ENCODE measurements around the gene YIPF3. TPM values are rescaled to one million over a fixed set of nuclear protein-coding genes. Genes with fewer than 3 reads are reported as not detected.
"Not testable (repeated sequence)": the region's sequence is repeated elsewhere in the genome, so short reads cannot be mapped to it uniquely, and the experiment has no call there.

YIPF3 gene
- polyA plus RNA-seq, 1 donor (not counting 4 experiments of a cell fraction or from before 2014, with no cell fraction given), result 136 TPM

DNA sequence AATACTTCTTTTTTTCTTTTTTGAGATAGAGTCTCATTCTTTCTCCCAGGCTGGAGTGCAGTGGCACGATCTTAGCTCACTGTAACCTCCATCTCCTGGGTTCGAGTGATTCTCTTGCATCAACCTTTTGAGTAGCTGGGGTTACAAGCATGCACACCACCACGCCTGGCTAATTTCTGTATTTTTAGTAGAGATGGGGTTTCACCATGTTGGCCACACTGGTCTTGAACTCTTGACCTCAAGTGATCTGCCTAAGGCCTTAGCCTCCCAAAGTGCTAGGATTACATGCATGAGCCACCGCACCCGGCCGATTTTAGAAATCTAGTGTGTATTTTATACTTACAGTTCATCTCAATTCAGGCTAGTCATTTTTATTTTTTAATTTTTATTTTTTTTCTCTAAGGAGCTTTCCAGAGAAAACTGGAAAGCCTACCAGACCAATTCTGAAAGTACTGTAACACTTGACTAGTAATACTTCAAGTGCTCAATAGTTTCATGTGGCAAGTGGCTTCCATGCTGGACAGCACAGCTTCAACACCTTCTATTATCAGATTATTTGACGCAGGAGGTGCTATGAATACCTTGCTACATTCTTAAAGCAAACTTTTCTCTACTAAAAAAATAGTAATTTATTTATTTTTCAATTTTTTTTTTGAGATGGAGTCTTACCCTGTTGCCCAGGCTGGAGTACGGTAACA is 25.2 kb upstream of the YIPF3 start:
- H2AFZ ChIP-seq (ENCODE audit: control insufficient read depth, low read length), result no peak overlapping the region

DNA sequence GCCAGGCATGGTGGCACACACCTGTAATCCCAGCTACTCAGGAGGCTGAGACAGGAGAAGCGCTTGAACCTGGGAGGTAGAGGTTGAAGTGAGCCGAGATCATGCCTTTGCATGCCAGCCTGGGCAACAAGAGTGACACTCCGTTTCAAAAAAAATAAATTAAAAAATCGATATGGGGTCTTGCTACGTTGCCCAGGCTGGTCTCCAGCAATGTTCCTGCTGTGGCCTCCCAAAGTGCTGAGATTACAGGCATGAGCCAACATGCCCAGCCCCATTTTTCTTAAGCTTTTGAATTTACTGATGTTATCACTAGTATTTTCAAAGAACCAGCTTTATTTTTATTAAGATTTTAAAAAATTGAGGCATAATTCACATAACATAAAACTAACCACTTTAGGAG is 23.8 kb upstream of the YIPF3 start:
- FAIRE-seq (no peak), DNase-seq (ENCODE audit: low read depth, low spot score) (no peak)
- no peak overlapping the region for H3K9ac ChIP-seq (ENCODE audit: control insufficient read depth, extremely low read depth, insufficient read depth, low read length)
- no peaks in the 10 kb centered on the region for H3K4me1 ChIP-seq (ENCODE audit: control insufficient read depth, extremely low read depth, insufficient read depth, low read length)
- H3K27me3 ChIP-seq (ENCODE audit: control insufficient read depth, extremely low read depth, insufficient read depth, low read length), result no peaks in the 10 kb centered on the region
- H3K79me2 ChIP-seq (ENCODE audit: control insufficient read depth, insufficient read depth, low read length), result no peaks in the 10 kb centered on the region
- H4K20me1 ChIP-seq (ENCODE audit: control insufficient read depth, extremely low read depth, insufficient read depth, low read length), result no peaks in the 10 kb centered on the region
- H3K27ac ChIP-seq (ENCODE audit: control insufficient read depth, insufficient read depth, low read length), result no peak overlapping the region
- H3K36me3 ChIP-seq (ENCODE audit: control insufficient read depth in 2 of 2, extremely low read depth in 1 of 2, insufficient read depth in 2 of 2, low read length in 2 of 2), result peaks cover 13 to 14% of the 10 kb centered on the region in 2 experiments
- no peaks in the 10 kb centered on the region for H3K9me1 ChIP-seq (ENCODE audit: control insufficient read depth, extremely low read depth, insufficient read depth, low read length)
- H3K4me2 ChIP-seq (ENCODE audit: control insufficient read depth, extremely low read depth, insufficient read depth, low read depth, low read length), result no peak overlapping the region
- no peak for TF ChIP-seq EZH2 (IDR thresholded peaks at IDR 0.05; ENCODE audit: low read length)
- TF ChIP-seq, protein P1, sequence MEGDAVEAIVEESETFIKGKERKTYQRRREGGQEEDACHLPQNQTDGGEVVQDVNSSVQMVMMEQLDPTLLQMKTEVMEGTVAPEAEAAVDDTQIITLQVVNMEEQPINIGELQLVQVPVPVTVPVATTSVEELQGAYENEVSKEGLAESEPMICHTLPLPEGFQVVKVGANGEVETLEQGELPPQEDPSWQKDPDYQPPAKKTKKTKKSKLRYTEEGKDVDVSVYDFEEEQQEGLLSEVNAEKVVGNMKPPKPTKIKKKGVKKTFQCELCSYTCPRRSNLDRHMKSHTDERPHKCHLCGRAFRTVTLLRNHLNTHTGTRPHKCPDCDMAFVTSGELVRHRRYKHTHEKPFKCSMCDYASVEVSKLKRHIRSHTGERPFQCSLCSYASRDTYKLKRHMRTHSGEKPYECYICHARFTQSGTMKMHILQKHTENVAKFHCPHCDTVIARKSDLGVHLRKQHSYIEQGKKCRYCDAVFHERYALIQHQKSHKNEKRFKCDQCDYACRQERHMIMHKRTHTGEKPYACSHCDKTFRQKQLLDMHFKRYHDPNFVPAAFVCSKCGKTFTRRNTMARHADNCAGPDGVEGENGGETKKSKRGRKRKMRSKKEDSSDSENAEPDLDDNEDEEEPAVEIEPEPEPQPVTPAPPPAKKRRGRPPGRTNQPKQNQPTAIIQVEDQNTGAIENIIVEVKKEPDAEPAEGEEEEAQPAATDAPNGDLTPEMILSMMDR (optimal IDR thresholded peaks at IDR 0.05 in 1 of 3, IDR thresholded peaks at IDR 0.05 in 1 of 3, conservative IDR thresholded peaks at IDR 0.05 in 1 of 3; ENCODE audit: extremely low read depth in 1 of 3, insufficient read depth in 2 of 3, low read length in 3 of 3), result no peak
- dilution Hi-C loops (cut with MboI; ENCODE audit: extremely low pct_ligation_motif_present, low sequenced_read_pairs), result no loop called here
- no peaks in the 10 kb centered on the region for H3K9me3 ChIP-seq (ENCODE audit: control insufficient read depth, low read depth, low read length)
- no peak overlapping the region for H2AFZ ChIP-seq (ENCODE audit: control insufficient read depth, low read length)
- H3K4me3 ChIP-seq (ENCODE audit: control insufficient read depth in 2 of 3, extremely low read depth in 1 of 3, insufficient read depth in 2 of 3, low read depth in 1 of 3, low read length in 3 of 3), result no peak overlapping the region

More for the DNA sequence above, 25.2 kb upstream of the YIPF3 start:
- H3K4me2 ChIP-seq (ENCODE audit: control insufficient read depth, extremely low read depth, insufficient read depth, low read depth, low read length), result no peak overlapping the region
- FAIRE-seq, result no peak
- peaks cover 13 to 22% of the 10 kb centered on the region in 2 experiments for H3K36me3 ChIP-seq (ENCODE audit: control insufficient read depth in 2 of 2, extremely low read depth in 1 of 2, insufficient read depth in 2 of 2, low read length in 2 of 2)
- no peaks in the 10 kb centered on the region for H3K79me2 ChIP-seq (ENCODE audit: control insufficient read depth, insufficient read depth, low read length)
- dilution Hi-C loops (cut with MboI; ENCODE audit: extremely low pct_ligation_motif_present, low sequenced_read_pairs), result no loop called here
- H3K27me3 ChIP-seq (ENCODE audit: control insufficient read depth, extremely low read depth, insufficient read depth, low read length), result no peaks in the 10 kb centered on the region
- DNase-seq (ENCODE audit: low read depth, low spot score), result no peak
- no peak overlapping the region for H3K4me3 ChIP-seq (ENCODE audit: control insufficient read depth in 2 of 3, extremely low read depth in 1 of 3, insufficient read depth in 2 of 3, low read depth in 1 of 3, low read length in 3 of 3)
- no peaks in the 10 kb centered on the region for H3K9me1 ChIP-seq (ENCODE audit: control insufficient read depth, extremely low read depth, insufficient read depth, low read length)
- no peaks in the 10 kb centered on the region for H3K4me1 ChIP-seq (ENCODE audit: control insufficient read depth, extremely low read depth, insufficient read depth, low read length)
- no peaks in the 10 kb centered on the region for H4K20me1 ChIP-seq (ENCODE audit: control insufficient read depth, extremely low read depth, insufficient read depth, low read length)
- H3K9ac ChIP-seq (ENCODE audit: control insufficient read depth, extremely low read depth, insufficient read depth, low read length), result no peak overlapping the region
- H3K27ac ChIP-seq (ENCODE audit: control insufficient read depth, insufficient read depth, low read length), result no peak overlapping the region
- no peaks in the 10 kb centered on the region for H3K9me3 ChIP-seq (ENCODE audit: control insufficient read depth, low read depth, low read length)
- TF ChIP-seq, protein P1 (optimal IDR thresholded peaks at IDR 0.05 in 1 of 3, IDR thresholded peaks at IDR 0.05 in 1 of 3, conservative IDR thresholded peaks at IDR 0.05 in 1 of 3; ENCODE audit: extremely low read depth in 1 of 3, insufficient read depth in 2 of 3, low read length in 3 of 3), result no peak
- no peak for TF ChIP-seq EZH2 (IDR thresholded peaks at IDR 0.05; ENCODE audit: low read length)

DNA sequence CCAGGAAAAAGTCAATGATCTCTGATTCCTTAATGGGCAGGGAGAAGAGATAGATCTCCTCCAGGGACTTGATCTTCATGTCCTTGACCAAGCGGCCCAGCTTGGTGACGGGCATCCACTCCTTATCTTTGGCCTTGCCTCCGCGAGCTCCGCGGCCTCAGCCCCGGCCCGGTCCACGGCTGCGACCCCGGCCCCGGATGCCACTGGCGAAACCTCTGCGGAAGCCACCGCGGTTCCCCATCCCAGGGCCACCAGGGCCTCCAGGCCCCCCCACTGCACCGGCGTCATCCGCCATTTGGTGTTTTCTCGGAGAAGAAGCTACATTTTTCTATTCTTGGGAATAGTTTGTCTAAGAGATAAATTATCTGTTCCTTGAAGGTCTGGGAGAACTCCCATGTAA is 22.7 kb upstream of the YIPF3 start:
- dilution Hi-C loops (cut with MboI; ENCODE audit: extremely low pct_ligation_motif_present, low sequenced_read_pairs); H2AFZ ChIP-seq (ENCODE audit: control insufficient read depth, low read length); H3K4me3 ChIP-seq (ENCODE audit: control insufficient read depth in 2 of 3, extremely low read depth in 1 of 3, insufficient read depth in 2 of 3, low read depth in 1 of 3, low read length in 3 of 3); H3K9ac ChIP-seq (ENCODE audit: control insufficient read depth, extremely low read depth, insufficient read depth, low read length); FAIRE-seq; H3K9me3 ChIP-seq (ENCODE audit: control insufficient read depth, low read depth, low read length); H4K20me1 ChIP-seq (ENCODE audit: control insufficient read depth, extremely low read depth, insufficient read depth, low read length); H3K4me1 ChIP-seq (ENCODE audit: control insufficient read depth, extremely low read depth, insufficient read depth, low read length); H3K9me1 ChIP-seq (ENCODE audit: control insufficient read depth, extremely low read depth, insufficient read depth, low read length); DNase-seq (ENCODE audit: low read depth, low spot score); H3K27ac ChIP-seq (ENCODE audit: control insufficient read depth, insufficient read depth, low read length); H3K27me3 ChIP-seq (ENCODE audit: control insufficient read depth, extremely low read depth, insufficient read depth, low read length); H3K4me2 ChIP-seq (ENCODE audit: control insufficient read depth, extremely low read depth, insufficient read depth, low read depth, low read length); H3K79me2 ChIP-seq (ENCODE audit: control insufficient read depth, insufficient read depth, low read length): not testable (repeated sequence)
- peaks cover 11 to 13% of the 10 kb centered on the region in 2 experiments for H3K36me3 ChIP-seq (ENCODE audit: control insufficient read depth in 2 of 2, extremely low read depth in 1 of 2, insufficient read depth in 2 of 2, low read length in 2 of 2)

DNA sequence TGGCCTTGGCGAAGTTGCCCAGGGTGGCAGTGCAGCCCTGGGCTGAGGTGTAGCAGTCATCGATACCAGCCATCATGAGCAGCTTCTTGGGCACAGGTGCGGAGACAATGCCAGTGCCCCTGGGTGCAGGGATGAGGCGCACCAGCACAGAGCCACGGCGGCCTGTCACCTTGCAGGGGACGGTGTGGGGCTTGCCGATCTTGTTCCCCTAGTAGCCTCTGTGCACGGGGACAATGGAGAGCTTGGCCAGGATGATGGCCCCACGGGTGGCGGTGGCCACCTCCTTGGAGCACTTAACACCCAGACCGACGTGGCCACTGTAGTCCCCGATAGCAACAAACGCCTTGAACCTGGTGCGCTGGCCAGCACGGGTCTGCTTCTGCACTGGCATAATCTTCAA is 22.3 kb upstream of the YIPF3 start:
- H3K4me2 ChIP-seq (ENCODE audit: control insufficient read depth, extremely low read depth, insufficient read depth, low read depth, low read length); H3K79me2 ChIP-seq (ENCODE audit: control insufficient read depth, insufficient read depth, low read length); H4K20me1 ChIP-seq (ENCODE audit: control insufficient read depth, extremely low read depth, insufficient read depth, low read length); H3K9ac ChIP-seq (ENCODE audit: control insufficient read depth, extremely low read depth, insufficient read depth, low read length); H3K27me3 ChIP-seq (ENCODE audit: control insufficient read depth, extremely low read depth, insufficient read depth, low read length); DNase-seq (ENCODE audit: low read depth, low spot score); H3K9me1 ChIP-seq (ENCODE audit: control insufficient read depth, extremely low read depth, insufficient read depth, low read length); dilution Hi-C loops (cut with MboI; ENCODE audit: extremely low pct_ligation_motif_present, low sequenced_read_pairs); H3K4me1 ChIP-seq (ENCODE audit: control insufficient read depth, extremely low read depth, insufficient read depth, low read length); FAIRE-seq; H2AFZ ChIP-seq (ENCODE audit: control insufficient read depth, low read length); H3K4me3 ChIP-seq (ENCODE audit: control insufficient read depth in 2 of 3, extremely low read depth in 1 of 3, insufficient read depth in 2 of 3, low read depth in 1 of 3, low read length in 3 of 3); H3K9me3 ChIP-seq (ENCODE audit: control insufficient read depth, low read depth, low read length); H3K27ac ChIP-seq (ENCODE audit: control insufficient read depth, insufficient read depth, low read length): not testable (repeated sequence)
- H3K36me3 ChIP-seq (ENCODE audit: control insufficient read depth in 2 of 2, extremely low read depth in 1 of 2, insufficient read depth in 2 of 2, low read length in 2 of 2), result peaks cover 12 to 14% of the 10 kb centered on the region in 2 experiments
